ENCODE results near the gene MISP. TPM values are rescaled to one million over a fixed set of nuclear protein-coding genes. Genes with fewer than 3 reads are reported as not detected.

MISP gene
- total and polyA plus RNA-seq, 2 of the 13 experiments (the other 11 are each of a cell fraction or from before 2014, with no cell fraction given), result 0.67 to 1.3 TPM

GRCh38 chr19:805600-806550 lies 55.0 kb downstream of the MISP start (continued):
- TF ChIP-seq ZNF10 (CRISPR knock-in tag; IDR thresholded peaks at IDR 0.05; ENCODE audit: borderline replicate concordance, low read depth), result no peak
- peak; percentile 79 for TF ChIP-seq RBFOX2 (IDR thresholded peaks at IDR 0.05; ENCODE audit: low read depth, low read length)
- no peak for TF ChIP-seq ETS1 (CRISPR knock-in tag; IDR thresholded peaks at IDR 0.05)
- no peak for TF ChIP-seq ZMYM3 (CRISPR knock-in tag; IDR thresholded peaks at IDR 0.05)
- TF ChIP-seq U2AF2 (IDR thresholded peaks at IDR 0.05; ENCODE audit: low read depth, low read length), result no peak
- TF ChIP-seq AGO2 (optimal IDR thresholded peaks at IDR 0.05; ENCODE audit: low read depth, low read length), result peak; percentile 95
- no peak for TF ChIP-seq MYC (CRISPR knock-in tag; IDR thresholded peaks at IDR 0.05; ENCODE audit: borderline replicate concordance)
- no peak for TF ChIP-seq ZSCAN25 (CRISPR knock-in tag; IDR thresholded peaks at IDR 0.05)
- TF ChIP-seq TBX2 (CRISPR knock-in tag; IDR thresholded peaks at IDR 0.05; ENCODE audit: borderline replicate concordance), result no peak
- 0 out of 2 replicates have a peak, but pooled peaks have one; percentile 1 for TF ChIP-seq POLR2G (IDR thresholded peaks at IDR 0.05; ENCODE audit: low read depth, low read length)
- TF ChIP-seq ZNF337 (CRISPR knock-in tag; IDR thresholded peaks at IDR 0.05; ENCODE audit: borderline replicate concordance, low read depth), result no peak
- no peak for TF ChIP-seq PPARG (CRISPR knock-in tag; conservative IDR thresholded peaks at IDR 0.05)
- TF ChIP-seq ZNF44 (CRISPR knock-in tag; IDR thresholded peaks at IDR 0.05), result no peak
- TF ChIP-seq SYNCRIP (IDR thresholded peaks at IDR 0.05; ENCODE audit: insufficient read depth, low read depth, low read length), result no peak
- TF ChIP-seq LBX2 (CRISPR knock-in tag; IDR thresholded peaks at IDR 0.05; ENCODE audit: borderline replicate concordance), result no peak
- no peak for TF ChIP-seq MAFG (CRISPR knock-in tag; IDR thresholded peaks at IDR 0.05)
- no peak for TF ChIP-seq ZNF768 (CRISPR knock-in tag; IDR thresholded peaks at IDR 0.05)
- no peak for TF ChIP-seq ZC3H4 (CRISPR knock-in tag; IDR thresholded peaks at IDR 0.05; ENCODE audit: borderline replicate concordance)
- TF ChIP-seq DR1 (CRISPR knock-in tag; IDR thresholded peaks at IDR 0.05), result no peak
- TF ChIP-seq REPIN1 (CRISPR knock-in tag; IDR thresholded peaks at IDR 0.05; ENCODE audit: borderline replicate concordance, low read depth), result no peak
- TF ChIP-seq ZNF770 (CRISPR knock-in tag; IDR thresholded peaks at IDR 0.05), result no peak
- no peak for TF ChIP-seq ZNF670 (CRISPR knock-in tag; IDR thresholded peaks at IDR 0.05; ENCODE audit: borderline replicate concordance)
- no peak; a peak in 2 of 4 replicates for TF ChIP-seq POLR2A (IDR thresholded peaks at IDR 0.05; ENCODE audit: insufficient read depth in 1 of 2, low read depth in 2 of 2, low read length in 2 of 2)
- TF ChIP-seq ZNF543 (CRISPR knock-in tag; IDR thresholded peaks at IDR 0.05), result no peak
- TF ChIP-seq POLR2AphosphoS2 (IDR thresholded peaks at IDR 0.05; ENCODE audit: low read depth, low read length), result peak; percentile 1; the same call in 1 of the 2 replicates
- no peak for TF ChIP-seq ATF5 (CRISPR knock-in tag; IDR thresholded peaks at IDR 0.05; ENCODE audit: low read depth)
- TF ChIP-seq ZNF660 (CRISPR knock-in tag; IDR thresholded peaks at IDR 0.05; ENCODE audit: borderline replicate concordance, low read depth), result no peak

Data from HepG2 (cell line).